Neural cell (in vitro differentiated cells): ENCODE results near the gene DIS3L2. TPM values are rescaled to one million over a fixed set of nuclear protein-coding genes. Genes with fewer than 3 reads are reported as not detected.

ENCODE experiments used
- H2AFZ ChIP-seq: fragments of 200-600, 300-800 bp; sonication (generic), shearing (Covaris generic); 2 replicates; pipeline ENCODE4 v1.6.0; 2014; ENCODE audit warnings: low read depth, mild to moderate bottlenecking, antibody characterized with exemption, low read length, moderate library complexity
- H3F3A ChIP-seq: fragments of 200-600 bp; shearing (Covaris generic); 2 replicates; pipeline ENCODE4 v1.6.1; 2016; ENCODE audit warnings: mild to moderate bottlenecking, moderate library complexity, mixed read lengths, antibody characterized with exemption, low read length; ENCODE audit not compliant: insufficient read depth, poor library complexity, severe bottlenecking
- H3K27ac ChIP-seq: fragments of 200-600, 300-800 bp; sonication (generic), shearing (Covaris generic); 2 replicates; pipeline ENCODE4 v1.5.1; 2014; ENCODE audit warnings: mild to moderate bottlenecking, low read length, moderate library complexity
- H3K27me3 ChIP-seq: fragments of 300-800, 200-600 bp; sonication (generic), shearing (Covaris generic); 2 replicates; pipeline ENCODE4 v1.6.0; 2014; ENCODE audit warnings: mild to moderate bottlenecking, low read depth, low read length, moderate library complexity; ENCODE audit not compliant: insufficient read depth
- H3K36me3 ChIP-seq: fragments of 300-800, 200-600 bp; sonication (generic), shearing (Covaris generic); 2 replicates; pipeline ENCODE4 v1.5.1; 2014; ENCODE audit warnings: mild to moderate bottlenecking, antibody characterized with exemption, low read length, moderate library complexity; ENCODE audit not compliant: insufficient read depth
- H3K4me2 ChIP-seq: fragments of 300-800, 200-600 bp; sonication (generic), shearing (Covaris generic); 2 replicates; pipeline ENCODE4 v1.6.0; 2014; ENCODE audit warnings: mild to moderate bottlenecking, low read length
- H3K4me3 ChIP-seq: fragments of 300-800, 200-600 bp; sonication (generic), shearing (Covaris generic); 2 replicates; pipeline ENCODE4 v1.5.1; 2014; ENCODE audit warnings: mild to moderate bottlenecking, low read length, moderate library complexity
- H3K79me2 ChIP-seq: fragments of 200-600 bp; shearing (Covaris generic); replicated peaks from 2 replicates; pipeline ENCODE4 v1.6.0; 2014; ENCODE audit warnings: mild to moderate bottlenecking, low read length, moderate library complexity; ENCODE audit not compliant: insufficient read depth
- H3K9ac ChIP-seq: fragments of 300-800, 200-600 bp; sonication (generic), shearing (Covaris generic); 2 replicates; pipeline ENCODE4 v1.6.1; 2016; ENCODE audit warnings: mild to moderate bottlenecking, low read length, mixed read lengths
- H3K9me2 ChIP-seq: fragments of 200-600 bp; shearing (Covaris generic); 2 replicates; pipeline ENCODE4 v1.6.1; 2016; ENCODE audit warnings: mild to moderate bottlenecking, low read length, mixed read lengths; ENCODE audit not compliant: insufficient read depth
- H3K9me3 ChIP-seq: fragments of 200-600, 300-800 bp; sonication (generic), shearing (Covaris generic); 2 replicates; pipeline ENCODE4 v1.6.1; 2016; ENCODE audit warnings: mild to moderate bottlenecking, mixed run types, low read length, moderate library complexity, mixed read lengths
- H4K20me1 ChIP-seq: fragments of 200-600 bp; shearing (Covaris generic); 2 replicates; pipeline ENCODE4 v1.6.1; 2016; ENCODE audit warnings: mild to moderate bottlenecking, mixed run types; ENCODE audit not compliant: insufficient read depth
- CTCF ChIP-seq: fragments of 450-650 bp; IDR thresholded peaks from 2 replicates; pipeline ENCODE4 v1.5.1; 2014; ENCODE audit warnings: antibody characterized with exemption, mild to moderate bottlenecking, moderate library complexity; ENCODE audit not compliant: poor library complexity, severe bottlenecking
- EP300 ChIP-seq: fragments of 450-650 bp; conservative IDR thresholded peaks from 2 replicates; pipeline ENCODE4 v1.6.1; 2014; ENCODE audit warnings: antibody characterized with exemption, mild to moderate bottlenecking, moderate library complexity; ENCODE audit not compliant: poor library complexity, severe bottlenecking
- EZH2 ChIP-seq: fragments of 200-600, 300-800 bp; shearing (Covaris generic), sonication (generic); IDR thresholded peaks from 2 replicates; pipeline ENCODE4 v1.6.1; 2014; ENCODE audit warnings: antibody characterized with exemption, low read length, borderline replicate concordance, mild to moderate bottlenecking; ENCODE audit not compliant: insufficient read depth, poor library complexity, severe bottlenecking
- MXI1 ChIP-seq: fragments of 450-650 bp; conservative IDR thresholded peaks from 2 replicates; pipeline ENCODE4 v1.6.1; 2014; ENCODE audit warnings: antibody characterized with exemption, mild to moderate bottlenecking; ENCODE audit not compliant: poor library complexity, severe bottlenecking
- POLR2AphosphoS5 ChIP-seq: IDR thresholded peaks from 2 replicates; pipeline ENCODE4 v1.6.1; 2012
- RAD21 ChIP-seq: fragments of 450-650 bp; conservative IDR thresholded peaks from 2 replicates; pipeline ENCODE4 v1.6.1; 2014; ENCODE audit warnings: antibody characterized with exemption, mild to moderate bottlenecking, moderate library complexity
- REST ChIP-seq: IDR thresholded peaks from 2 replicates; pipeline ENCODE4 v1.6.1; 2012; ENCODE audit warnings: borderline replicate concordance
- SMC3 ChIP-seq: fragments of 450-650 bp; conservative IDR thresholded peaks from 2 replicates; pipeline ENCODE4 v1.6.1; 2014; ENCODE audit warnings: antibody characterized with exemption, mild to moderate bottlenecking, moderate library complexity; ENCODE audit not compliant: poor library complexity
- TAF1 ChIP-seq: IDR thresholded peaks from 2 replicates; pipeline ENCODE4 v1.6.1; 2012; ENCODE audit warnings: low read depth
- polyA plus RNA-seq: library from polyadenylated mRNA; depleted of rRNA; stranded (reverse); fragments of >200 nt; gene quantifications from 2 replicates; pipeline ENCODE4 v1.2.3, GENCODE V29; 2014

Gene DIS3L2
- polyA plus RNA-seq, 1 donor from 2014 or later: 20.0 TPM

- Histone ChIP-seq H3K79me2 (no peaks in the 10 kb centered on the region), H3K9ac (no peak overlapping the region), H3F3A (no peaks in the 10 kb centered on the region), H3K9me3 (no peaks in the 10 kb centered on the region), H3K4me2 (no peak overlapping the region), H4K20me1 (no peaks in the 10 kb centered on the region), H3K27ac (no peak overlapping the region), H3K36me3 (no peaks in the 10 kb centered on the region), H3K27me3 (no peaks in the 10 kb centered on the region), H3K4me3 (no peak overlapping the region), H3K9me2 (no peaks in the 10 kb centered on the region), H2AFZ (no peak overlapping the region)
- TF ChIP-seq RAD21 (no peak), EP300 (no peak), SMC3 (no peak), CTCF (no peak), TAF1 (no peak), REST (no peak), MXI1 (no peak), EZH2 (no peak), POLR2AphosphoS5 (no peak)
Measured at GRCh38 chr2:232120911-232121310, 159.4 kb downstream of the DIS3L2 start.

GRCh38 chr2:232124309-232124708, 162.8 kb downstream of the DIS3L2 start:
- H3K27ac ChIP-seq: no peak overlapping the region
- no peaks in the 10 kb centered on the region for H3K27me3 ChIP-seq
- no peak for TF ChIP-seq SMC3
- no peak for TF ChIP-seq RAD21

More at GRCh38 chr2:232124309-232124708, 162.8 kb downstream of the DIS3L2 start:
- Histone ChIP-seq H3F3A (no peaks in the 10 kb centered on the region), H3K4me2 (no peak overlapping the region), H4K20me1 (no peaks in the 10 kb centered on the region), H3K79me2 (no peaks in the 10 kb centered on the region), H3K9me2 (no peaks in the 10 kb centered on the region), H3K9ac (no peak overlapping the region), H3K9me3 (no peaks in the 10 kb centered on the region), H3K36me3 (no peaks in the 10 kb centered on the region), H3K4me3 (no peak overlapping the region), H2AFZ (no peak overlapping the region)
